Neural progenitor cell (in vitro differentiated cells): ENCODE data around the gene AGPAT4. TPM values are rescaled to one million over a fixed set of nuclear protein-coding genes. Genes with fewer than 3 reads are reported as not detected.

Source experiments
- DNase-seq: peaks from one replicate; pipeline ENCODE4 v3.0.0-alpha.2; 2016; ENCODE audit warnings: low spot score
- H2AFZ ChIP-seq: fragments of 200-600 bp; sonication (generic); replicated peaks from 2 replicates; pipeline ENCODE4 v1.6.1; 2016; ENCODE audit warnings: antibody characterized with exemption
- H3F3A ChIP-seq: fragments of 200-600 bp; sonication (generic); 2 replicates; pipeline ENCODE4 v1.6.1; 2016; ENCODE audit warnings: antibody characterized with exemption, low read depth
- H3K27ac ChIP-seq: fragments of 200-600 bp; sonication (generic); 2 replicates; pipeline ENCODE4 v1.5.1; 2016; ENCODE audit warnings: mild to moderate bottlenecking
- H3K27me3 ChIP-seq: fragments of 200-600 bp; sonication (generic); 2 replicates; pipeline ENCODE4 v1.6.1; 2016; ENCODE audit warnings: mild to moderate bottlenecking, moderate library complexity
- H3K36me3 ChIP-seq: fragments of 200-600 bp; sonication (generic); 2 replicates; pipeline ENCODE4 v1.5.1; 2016
- H3K4me1 ChIP-seq: fragments of 200-600 bp; sonication (generic); 2 replicates; pipeline ENCODE4 v1.6.1; 2016; ENCODE audit warnings: mixed run types
- H3K4me2 ChIP-seq: fragments of 200-600 bp; sonication (generic); 2 replicates; pipeline ENCODE4 v1.6.1; 2016
- H3K4me3 ChIP-seq: fragments of 200-600 bp; sonication (generic); 2 replicates; pipeline ENCODE4 v1.5.1; 2016
- H3K79me2 ChIP-seq: fragments of 200-600 bp; sonication (generic); 2 replicates; pipeline ENCODE4 v1.6.1; 2016; ENCODE audit warnings: low read depth
- H3K9ac ChIP-seq: fragments of 200-600 bp; sonication (generic); 2 replicates; pipeline ENCODE4 v1.6.1; 2016
- H3K9me3 ChIP-seq: fragments of 200-600 bp; sonication (generic); 2 replicates; pipeline ENCODE4 v1.5.1; 2016; ENCODE audit warnings: low read depth
- H4K20me1 ChIP-seq: fragments of 200-600 bp; sonication (generic); 2 replicates; pipeline ENCODE4 v1.6.1; 2016; ENCODE audit warnings: low read depth
- H3K27ac Mint-ChIP-seq: 3 replicates; pipeline ENCODE4 v1.8.0; 2021; ENCODE audit warnings: mixed read lengths
- H3K27me3 Mint-ChIP-seq: 2 replicates; pipeline ENCODE4 v1.8.0; 2022; ENCODE audit warnings: low read depth, mild to moderate bottlenecking, inconsistent platforms, moderate library complexity, mixed read lengths; ENCODE audit not compliant: insufficient read depth
- H3K36me3 Mint-ChIP-seq: 3 replicates; pipeline ENCODE4 v1.8.0; 2021; ENCODE audit warnings: mixed read lengths
- H3K4me1 Mint-ChIP-seq: 3 replicates; pipeline ENCODE4 v1.8.0; 2021; ENCODE audit warnings: mixed read lengths
- H3K4me3 Mint-ChIP-seq: 3 replicates; pipeline ENCODE4 v1.8.0; 2021; ENCODE audit warnings: mild to moderate bottlenecking, moderate library complexity, mixed read lengths
- H3K9me3 Mint-ChIP-seq: 3 replicates; pipeline ENCODE4 v1.8.0; 2020; ENCODE audit warnings: mixed read lengths
- CTCF ChIP-seq: fragments of 200-600 bp; sonication (generic); IDR thresholded peaks from 2 replicates; pipeline ENCODE4 v1.5.1; 2017; ENCODE audit warnings: antibody characterized with exemption, mild to moderate bottlenecking
- EZH2 ChIP-seq: fragments of 200-600 bp; sonication (generic); IDR thresholded peaks from 2 replicates; pipeline ENCODE4 v1.6.1; 2017; ENCODE audit warnings: antibody characterized with exemption, mild to moderate bottlenecking, moderate library complexity
- EZH2phosphoT487 ChIP-seq: fragments of 200-600 bp; sonication (generic); IDR thresholded peaks from 2 replicates; pipeline ENCODE4 v1.6.1; 2017; ENCODE audit warnings: antibody characterized with exemption
- total RNA-seq: library from RNA; depleted of rRNA; stranded (reverse); fragments of >200 nt; gene quantifications from 2 replicates; pipeline ENCODE4 v1.2.3, GENCODE V29; 2015; ENCODE audit warnings: low replicate concordance

Gene AGPAT4
- total RNA-seq, 1 donor from 2014 or later: 30.5 TPM

DNA sequence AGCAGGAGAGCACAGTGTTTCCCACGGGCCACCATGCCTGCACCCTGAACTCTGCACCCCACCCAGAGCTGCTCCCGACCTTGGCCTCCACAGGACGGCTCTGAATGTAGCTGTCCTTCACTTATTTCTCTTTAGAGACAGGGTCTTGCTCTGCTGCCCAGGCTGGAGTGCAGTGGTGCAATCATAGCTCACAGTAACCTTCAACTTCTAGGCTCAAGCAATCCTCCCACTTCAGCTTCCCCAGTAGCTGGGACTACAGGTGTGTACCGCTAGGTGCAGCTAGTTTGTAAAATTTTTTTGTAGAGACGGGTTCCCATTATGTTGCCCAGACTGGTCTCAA is 130.9 kb downstream of the AGPAT4 start:
- DNase-seq: no peak
- TF ChIP-seq EZH2phosphoT487: no peak
- no peak for TF ChIP-seq EZH2
- no peak for TF ChIP-seq CTCF
- Mint-ChIP-seq H3K4me3 (no peak overlapping the region), H3K36me3 (peaks cover 48% of the 10 kb centered on the region), H3K9me3 (no peaks in the 10 kb centered on the region), H3K27ac (no peak overlapping the region), H3K27me3 (peaks cover 6% of the 10 kb centered on the region), H3K4me1 (peaks cover 3% of the 10 kb centered on the region)
- Histone ChIP-seq H3K27ac (no peak overlapping the region), H4K20me1 (no peaks in the 10 kb centered on the region), H3K36me3 (no peaks in the 10 kb centered on the region), H3K79me2 (no peaks in the 10 kb centered on the region), H3K9me3 (no peaks in the 10 kb centered on the region), H3K27me3 (no peaks in the 10 kb centered on the region), H3F3A (no peaks in the 10 kb centered on the region), H3K4me2 (no peak overlapping the region), H2AFZ (no peak overlapping the region), H3K4me3 (no peak overlapping the region), H3K4me1 (no peaks in the 10 kb centered on the region), H3K9ac (no peak overlapping the region)

DNA sequence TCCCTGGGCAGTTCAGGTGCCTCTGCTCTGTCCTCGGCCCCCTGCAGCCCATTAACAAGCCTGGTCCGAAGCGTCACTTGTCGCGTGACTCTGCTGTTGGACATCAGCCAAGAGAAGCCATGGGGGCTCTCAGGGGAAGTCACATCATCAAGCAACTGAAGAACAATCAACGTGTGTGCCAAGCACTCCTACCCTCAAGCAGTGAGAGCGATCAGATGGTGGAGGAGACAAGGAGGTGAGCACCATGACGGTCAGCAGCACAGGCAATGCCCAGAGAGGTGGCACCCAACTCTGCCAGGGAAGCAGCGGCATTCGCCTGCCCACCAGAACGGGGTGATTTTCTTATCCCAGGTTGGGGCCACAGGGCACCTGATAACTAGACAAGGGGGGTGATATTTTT is 132.7 kb downstream of the AGPAT4 start:
- H3K27ac ChIP-seq: no peak overlapping the region
- peaks cover 3% of the 10 kb centered on the region for H3K9me3 Mint-ChIP-seq
- no peaks in the 10 kb centered on the region for H3K79me2 ChIP-seq
- H3K27me3 Mint-ChIP-seq: peaks cover 8% of the 10 kb centered on the region
- no peaks in the 10 kb centered on the region for H3K36me3 ChIP-seq
- no peak overlapping the region for H3K4me3 Mint-ChIP-seq
- TF ChIP-seq CTCF (no peak), EZH2 (no peak)
- no peak overlapping the region for H3K27ac Mint-ChIP-seq
- H3K9me3 ChIP-seq: no peaks in the 10 kb centered on the region
- peaks cover 9% of the 10 kb centered on the region for H3K4me1 Mint-ChIP-seq
- no peaks in the 10 kb centered on the region for H3K4me1 ChIP-seq
- H2AFZ ChIP-seq: no peak overlapping the region
- H3K4me2 ChIP-seq: no peak overlapping the region
- H3K27me3 ChIP-seq: no peaks in the 10 kb centered on the region
- peaks cover 44% of the 10 kb centered on the region for H3K36me3 Mint-ChIP-seq
- no peak for DNase-seq
- H3K9ac ChIP-seq: no peak overlapping the region
- no peak overlapping the region for H3K4me3 ChIP-seq
- no peaks in the 10 kb centered on the region for H4K20me1 ChIP-seq
- H3F3A ChIP-seq: no peaks in the 10 kb centered on the region

- Histone ChIP-seq H3K4me1 (no peaks in the 10 kb centered on the region), H3K9me3 (no peaks in the 10 kb centered on the region), H3K4me3 (no peak overlapping the region), H4K20me1 (no peaks in the 10 kb centered on the region), H3K27ac (no peak overlapping the region), H2AFZ (no peak overlapping the region), H3K27me3 (no peaks in the 10 kb centered on the region), H3K79me2 (no peaks in the 10 kb centered on the region), H3F3A (no peaks in the 10 kb centered on the region), H3K9ac (no peak overlapping the region), H3K36me3 (no peaks in the 10 kb centered on the region), H3K4me2 (no peak overlapping the region)
- Mint-ChIP-seq H3K4me3 (no peak overlapping the region), H3K27me3 (peaks cover 8% of the 10 kb centered on the region), H3K27ac (no peak overlapping the region), H3K36me3 (peaks cover 48% of the 10 kb centered on the region), H3K4me1 (peaks cover 14% of the 10 kb centered on the region), H3K9me3 (peaks cover 5% of the 10 kb centered on the region)
- TF ChIP-seq EZH2: no peak
- no peak for TF ChIP-seq CTCF
- DNase-seq: no peak
These were observed 133.3 kb downstream of the AGPAT4 start for GRCh38 chr6:161140554-161140875.
